OCI-LY7 (cell line): ENCODE results near the gene RAD51B. TPM values are rescaled to one million over a fixed set of nuclear protein-coding genes. Genes with fewer than 3 reads are reported as not detected.
A peak's percentile ranks its signal among the peaks of the same experiment; 100 is the strongest.

Source experiments
- BruUV-seq: library from RNA; stranded (reverse); fragments of 400-500 nt; replicated peaks from 2 replicates; lab custom pipeline; 2021; lab: Mats Ljungman, UMichigan
- CTCF ChIA-PET: fragments of 300-600 bp; sonication (Branson Sonifier 250); formaldehyde crosslinking; loops from one replicate; lab custom pipeline; 2022; ENCODE audit warnings: antibody characterized with exemption; ENCODE audit not compliant: unreplicated experiment; lab: Charles Lee
- POLR2A ChIA-PET: fragments of 300-600 bp; sonication (Branson Sonifier 250); formaldehyde crosslinking; loops from one replicate; lab custom pipeline; 2022; ENCODE audit warnings: antibody characterized with exemption; lab: Charles Lee
- DNase-seq: peaks from one replicate; pipeline ENCODE4 v3.0.0-alpha.2; 2015; ENCODE audit warnings: low spot score
- H2AFZ ChIP-seq: fragments of 200-600 bp; sonication (generic), shearing (Covaris generic); 2 replicates; pipeline ENCODE4 v1.6.1; 2014; ENCODE audit warnings: mild to moderate bottlenecking, antibody characterized with exemption, low read length, moderate library complexity
- H3K27ac ChIP-seq: fragments of 200-600 bp; sonication (generic); 2 replicates; pipeline ENCODE4 v1.5.1; 2014; ENCODE audit warnings: mixed run types, low read depth, mild to moderate bottlenecking, moderate library complexity, low read length, inconsistent platforms; ENCODE audit not compliant: poor library complexity, severe bottlenecking
- H3K36me3 ChIP-seq: fragments of 200-600 bp; sonication (generic); 2 replicates; pipeline ENCODE4 v1.6.1; 2014; ENCODE audit warnings: mild to moderate bottlenecking, antibody characterized with exemption, low read length, moderate library complexity, mixed read lengths; ENCODE audit not compliant: insufficient read depth
- H3K4me1 ChIP-seq: fragments of 200-600 bp; sonication (generic); 2 replicates; pipeline ENCODE4 v1.5.1; 2014; ENCODE audit warnings: mild to moderate bottlenecking, low read length; ENCODE audit not compliant: insufficient read depth, poor library complexity, severe bottlenecking
- H3K4me2 ChIP-seq: fragments of 200-600 bp; sonication (generic); 2 replicates; pipeline ENCODE4 v1.6.1; 2014; ENCODE audit warnings: mild to moderate bottlenecking, low read length
- H3K4me3 ChIP-seq: fragments of 200-600 bp; sonication (generic); 2 replicates; pipeline ENCODE4 v1.5.1; 2014; ENCODE audit warnings: mild to moderate bottlenecking, low read depth, low read length; ENCODE audit not compliant: poor library complexity, severe bottlenecking
- H3K79me2 ChIP-seq: fragments of 200-600 bp; sonication (generic); 2 replicates; pipeline ENCODE4 v1.6.1; 2016; ENCODE audit warnings: low read depth, mild to moderate bottlenecking, low read length, moderate library complexity, mixed read lengths; ENCODE audit not compliant: insufficient read depth
- H3K9me2 ChIP-seq: fragments of 200-600 bp; sonication (generic); 2 replicates; pipeline ENCODE4 v1.6.1; 2016; ENCODE audit warnings: mild to moderate bottlenecking, low read length, mixed read lengths; ENCODE audit not compliant: insufficient read depth
- H3K9me3 ChIP-seq: fragments of 200-600 bp; sonication (generic); 2 replicates; pipeline ENCODE4 v1.6.1; 2014; ENCODE audit warnings: mild to moderate bottlenecking, mixed run types, low read length, mixed read lengths
- H4K20me1 ChIP-seq: fragments of 200-600 bp; sonication (generic); 2 replicates; pipeline ENCODE4 v1.6.1; 2014; ENCODE audit warnings: mild to moderate bottlenecking, antibody characterized with exemption, low read length, moderate library complexity, mixed read lengths; ENCODE audit not compliant: insufficient read depth
- EZH2phosphoT487 ChIP-seq: fragments of 200-600 bp; sonication (generic); IDR thresholded peaks from 2 replicates; pipeline ENCODE4 v1.6.1; 2018; ENCODE audit warnings: low read depth, borderline replicate concordance, mild to moderate bottlenecking, mixed run types, antibody characterized with exemption, low read length, moderate library complexity, mixed read lengths
- intact Hi-C: fragments of 100-400 bp; cut with micrococcal nuclease; formaldehyde crosslinking; loops from one replicate; pipeline ENCODE4 v1.10.0; 2022; ENCODE audit not compliant: unreplicated experiment
- total RNA-seq, 2 experiments: library from RNA; depleted of rRNA in 1 of 2; stranded (reverse); fragments of >200 nt in 1 of 2; shearing (Covaris generic) in 1 of 2; gene quantifications; 2 replicates each; pipeline ENCODE4 v1.2.3, GENCODE V29; 2014 to 2022
- TF ChIP-seq, protein P1 (sequence below): fragments of 200-600 bp; sonication (generic); conservative IDR thresholded peaks from 2 replicates; pipeline ENCODE4 v1.5.1; 2014; ENCODE audit warnings: mild to moderate bottlenecking, antibody characterized with exemption, low read length, moderate library complexity, mixed read lengths

Gene RAD51B
- total RNA-seq, 2 experiments from 2014 or later, result 41.4 to 89.9 TPM

GRCh38 chr14:68669111-68669511 lies 849.5 kb downstream of the RAD51B start:
- Histone ChIP-seq H3K36me3 (no peaks in the 10 kb centered on the region), H3K9me2 (no peaks in the 10 kb centered on the region), H3K9me3 (no peaks in the 10 kb centered on the region), H3K4me2 (peak overlapping the region; percentile 61), H3K4me3 (peak overlapping the region; percentile 4), H3K79me2 (no peaks in the 10 kb centered on the region), H4K20me1 (no peaks in the 10 kb centered on the region), H3K27ac (no peak overlapping the region), H2AFZ (no peak overlapping the region), H3K4me1 (peaks cover 45% of the 10 kb centered on the region)
- TF ChIP-seq EZH2phosphoT487, result no peak
- TF ChIP-seq, protein P1, sequence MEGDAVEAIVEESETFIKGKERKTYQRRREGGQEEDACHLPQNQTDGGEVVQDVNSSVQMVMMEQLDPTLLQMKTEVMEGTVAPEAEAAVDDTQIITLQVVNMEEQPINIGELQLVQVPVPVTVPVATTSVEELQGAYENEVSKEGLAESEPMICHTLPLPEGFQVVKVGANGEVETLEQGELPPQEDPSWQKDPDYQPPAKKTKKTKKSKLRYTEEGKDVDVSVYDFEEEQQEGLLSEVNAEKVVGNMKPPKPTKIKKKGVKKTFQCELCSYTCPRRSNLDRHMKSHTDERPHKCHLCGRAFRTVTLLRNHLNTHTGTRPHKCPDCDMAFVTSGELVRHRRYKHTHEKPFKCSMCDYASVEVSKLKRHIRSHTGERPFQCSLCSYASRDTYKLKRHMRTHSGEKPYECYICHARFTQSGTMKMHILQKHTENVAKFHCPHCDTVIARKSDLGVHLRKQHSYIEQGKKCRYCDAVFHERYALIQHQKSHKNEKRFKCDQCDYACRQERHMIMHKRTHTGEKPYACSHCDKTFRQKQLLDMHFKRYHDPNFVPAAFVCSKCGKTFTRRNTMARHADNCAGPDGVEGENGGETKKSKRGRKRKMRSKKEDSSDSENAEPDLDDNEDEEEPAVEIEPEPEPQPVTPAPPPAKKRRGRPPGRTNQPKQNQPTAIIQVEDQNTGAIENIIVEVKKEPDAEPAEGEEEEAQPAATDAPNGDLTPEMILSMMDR, result no peak
- intact Hi-C loops, result no loop called here
- BruUV-seq, result no TSS peak
- CTCF ChIA-PET, result no interaction called here
- POLR2A ChIA-PET, result interaction anchor here (0.6 kb wide), 1 partner anchor 1530 kb away, joined by 3 read pairs; no protein-coding TSS in a partner anchor
- DNase-seq, result peak; percentile 56

DNA sequence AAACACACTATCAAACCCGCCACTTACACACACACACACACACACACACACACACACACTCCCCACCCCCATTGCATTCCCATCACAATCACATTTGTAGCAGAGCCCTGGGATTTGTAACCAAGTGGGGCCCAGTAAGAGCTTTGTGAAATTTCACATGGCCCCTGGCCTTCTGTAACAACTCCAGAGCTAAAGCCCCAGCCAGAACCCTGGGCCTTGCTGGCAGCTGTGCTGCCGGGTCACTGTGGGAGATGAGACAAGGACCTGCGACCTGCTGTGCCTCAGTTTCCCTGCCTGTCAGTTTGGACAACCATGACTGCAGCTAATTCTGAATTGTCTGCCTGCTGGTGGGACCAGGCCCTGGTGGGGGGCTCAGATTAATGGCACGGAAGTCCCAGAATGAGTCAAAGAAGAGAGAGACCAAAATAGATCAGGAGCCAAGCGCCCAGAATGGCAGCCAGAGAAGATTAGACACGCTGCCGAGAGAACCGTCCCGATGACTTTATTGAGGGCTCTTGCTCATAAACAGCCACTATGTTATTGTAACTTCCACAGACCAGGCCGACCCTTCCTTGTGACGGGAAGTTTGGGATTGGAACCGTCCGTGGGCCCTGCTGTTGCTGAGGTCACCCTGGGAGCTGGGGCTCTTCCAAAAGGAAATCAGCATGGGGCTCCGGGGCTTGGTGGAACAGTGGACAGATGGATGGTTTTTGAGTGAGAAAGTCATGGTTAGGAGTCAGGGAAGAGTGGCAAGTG lies 850.2 kb downstream of the RAD51B start:
- Histone ChIP-seq H3K9me2 (no peaks in the 10 kb centered on the region), H3K4me3 (peak overlapping the region; percentile 4), H3K9me3 (no peaks in the 10 kb centered on the region), H2AFZ (no peak overlapping the region), H4K20me1 (no peaks in the 10 kb centered on the region), H3K36me3 (no peaks in the 10 kb centered on the region), H3K4me1 (peaks cover 45% of the 10 kb centered on the region), H3K27ac (no peak overlapping the region), H3K4me2 (peak overlapping the region; percentile 61), H3K79me2 (no peaks in the 10 kb centered on the region)
- BruUV-seq, result no TSS peak
- intact Hi-C loops, result no loop called here
- CTCF ChIA-PET, result no interaction called here
- no peak for DNase-seq
- no peak for TF ChIP-seq EZH2phosphoT487
- TF ChIP-seq, protein P1, result no peak
- POLR2A ChIA-PET, result interaction anchor here (0.6 to 1.0 kb wide), 2 partner anchors 9 to 1531 kb away, joined by 3 read pairs; no protein-coding TSS in a partner anchor

DNA sequence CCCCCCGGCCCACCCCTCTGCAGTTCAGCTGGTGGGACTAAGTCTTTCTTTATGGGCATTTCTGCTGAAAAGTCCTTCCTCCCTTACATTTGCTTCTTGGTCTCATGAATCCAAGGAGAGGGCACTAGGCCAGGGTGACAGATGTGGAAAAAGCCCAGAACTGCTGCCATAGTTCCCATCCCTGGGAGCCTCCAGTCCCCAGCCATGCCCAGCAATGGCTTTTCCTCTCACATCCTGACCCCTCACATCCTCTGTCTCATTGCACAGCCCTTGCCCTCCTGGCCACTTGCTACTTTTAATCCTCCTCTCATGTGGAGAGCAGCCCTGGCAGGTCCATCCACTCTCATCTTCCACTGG lies 850.8 kb downstream of the RAD51B start:
- peaks cover 45% of the 10 kb centered on the region for H3K4me1 ChIP-seq
- no peak overlapping the region for H3K4me3 ChIP-seq
- H3K9me2 ChIP-seq, result no peaks in the 10 kb centered on the region
- no peak for DNase-seq
- ChIA-PET POLR2A (interaction anchor here (0.5 to 1.0 kb wide), 3 partner anchors 10 to 300 kb away, joined by 3 read pairs; no protein-coding TSS in a partner anchor), CTCF (no interaction called here)
- no peaks in the 10 kb centered on the region for H3K9me3 ChIP-seq
- H2AFZ ChIP-seq, result no peak overlapping the region
- BruUV-seq, result no TSS peak
- H3K4me2 ChIP-seq, result no peak overlapping the region
- H4K20me1 ChIP-seq, result no peaks in the 10 kb centered on the region
- intact Hi-C loops, result no loop called here
- no peak overlapping the region for H3K27ac ChIP-seq
- no peaks in the 10 kb centered on the region for H3K36me3 ChIP-seq
- H3K79me2 ChIP-seq, result no peaks in the 10 kb centered on the region
- TF ChIP-seq, protein P1, result no peak
- TF ChIP-seq EZH2phosphoT487, result no peak
